HCT116 (cell line): ENCODE results near the gene NCOR1. TPM values are rescaled to one million over a fixed set of nuclear protein-coding genes. Genes with fewer than 3 reads are reported as not detected.
A peak's percentile ranks its signal among the peaks of the same experiment; 100 is the strongest.

ENCODE experiments used
- ATAC-seq: fragments of 200-7000 bp; cut with Tn5 transposase; 2 replicates; pipeline ENCODE4 v1.9.1; 2020; ENCODE audit warnings: mild to moderate bottlenecking, moderate library complexity
- BruUV-seq: library from RNA; stranded (reverse); fragments of 400-500 nt; replicated peaks from 2 replicates; lab custom pipeline; 2021; lab: Mats Ljungman, UMichigan
- CTCF ChIA-PET: fragments of 300-600 bp; sonication (Branson Sonifier 250); formaldehyde crosslinking; loops from one replicate; lab custom pipeline; 2021; ENCODE audit warnings: antibody characterized with exemption; lab: Charles Lee
- POLR2A ChIA-PET: fragments of 300-600, 350-600 bp; sonication (Branson Sonifier 250); formaldehyde crosslinking; loops from one replicate; lab custom pipeline; 2021; ENCODE audit warnings: antibody characterized with exemption; lab: Charles Lee
- RAD21 ChIA-PET, 2 experiments: fragments of 300-600 bp; sonication (Branson Sonifier 250); formaldehyde crosslinking; loops; one replicate each; lab custom pipeline; 2023; ENCODE audit warnings: low total read pairs in 2 of 2; ENCODE audit not compliant: uncharacterized antibody in 2 of 2, unreplicated experiment in 2 of 2, low non-redundant PET in 1 of 2; lab: Charles Lee
- DNase-seq: peaks from one replicate; pipeline ENCODE4 v3.0.0-alpha.2; 2010; ENCODE audit warnings: low read depth, low spot score
- H2AFZ ChIP-seq: fragments of 200-600 bp; shearing (Covaris generic), sonication (generic); 2 replicates; pipeline ENCODE4 v1.6.1; 2017; ENCODE audit warnings: low read depth, mixed run types, mixed read lengths, antibody characterized with exemption, low read length; ENCODE audit not compliant: poor library complexity, severe bottlenecking
- H3K27ac ChIP-seq: 2 replicates; pipeline ENCODE4 v1.5.1; 2012; ENCODE audit warnings: low read depth, low read length
- H3K27me3 ChIP-seq: fragments of 200-600 bp; sonication (generic); 2 replicates; pipeline ENCODE4 v1.6.1; 2016; ENCODE audit warnings: mixed run types, low read length, mixed read lengths; ENCODE audit not compliant: insufficient read depth
- H3K36me3 ChIP-seq, 2 experiments: fragments of 200-500 bp in 1 of 2; fragments of 200-600 bp in 1 of 2; sonication (Bioruptor generic) in 1 of 2; sonication (generic) in 1 of 2; 2 replicates each; pipeline versions ENCODE4 v1.5.1 to v1.6.1; 2014 to 2016; ENCODE audit warnings: low read length in 2 of 2, inconsistent platforms in 1 of 2, mixed read lengths in 1 of 2, mixed run types in 1 of 2; ENCODE audit not compliant: insufficient read depth in 2 of 2, control insufficient read depth in 1 of 2
- H3K4me1 ChIP-seq, 2 experiments: fragments of 200-600 bp in 1 of 2; sonication (generic) in 1 of 2; 2 replicates each; pipeline versions ENCODE4 v1.5.1 to v1.6.1; 2012 to 2017; ENCODE audit warnings: low read length in 2 of 2, inconsistent platforms in 1 of 2, mild to moderate bottlenecking in 1 of 2, mixed read lengths in 1 of 2, mixed run types in 1 of 2, moderate library complexity in 1 of 2; ENCODE audit not compliant: insufficient read depth in 2 of 2, control insufficient read depth in 1 of 2
- H3K4me2 ChIP-seq: fragments of 200-600 bp; sonication (generic); 2 replicates; pipeline ENCODE4 v1.6.1; 2017; ENCODE audit warnings: mixed run types, low read length, mixed read lengths
- H3K4me3 ChIP-seq, 2 experiments: fragments of 200-600 bp in 1 of 2; sonication (generic) in 1 of 2; replicated peaks in 1 of 2; 2 replicates each; pipeline ENCODE4 v1.5.1; 2011 to 2016; ENCODE audit warnings: low read length in 2 of 2, control low read depth in 1 of 2, low read depth in 1 of 2, mild to moderate bottlenecking in 1 of 2, mixed read lengths in 1 of 2, mixed run types in 1 of 2
- H3K79me2 ChIP-seq: fragments of 200-600 bp; sonication (generic); 2 replicates; pipeline ENCODE4 v1.6.1; 2017; ENCODE audit warnings: mild to moderate bottlenecking, mixed run types, low read length, moderate library complexity, mixed read lengths; ENCODE audit not compliant: insufficient read depth
- H3K9ac ChIP-seq: fragments of 200-600 bp; sonication (generic); 2 replicates; pipeline ENCODE4 v1.6.1; 2016; ENCODE audit warnings: low read length, mixed read lengths
- H3K9me2 ChIP-seq: fragments of 200-600 bp; sonication (generic), shearing (Covaris generic); 2 replicates; pipeline ENCODE4 v1.6.1; 2017; ENCODE audit warnings: mixed run types, mild to moderate bottlenecking, moderate library complexity; ENCODE audit not compliant: insufficient read depth
- H3K9me3 ChIP-seq, 2 experiments: fragments of 200-500 bp in 1 of 2; fragments of 200-600 bp in 1 of 2; sonication (Bioruptor generic) in 1 of 2; sonication (generic) in 1 of 2; 2 replicates each; pipeline ENCODE4 v1.6.1; 2014 to 2017; ENCODE audit warnings: low read length in 2 of 2, mixed read lengths in 2 of 2, inconsistent platforms in 1 of 2, low read depth in 1 of 2, mild to moderate bottlenecking in 1 of 2, mixed run types in 1 of 2, moderate library complexity in 1 of 2; ENCODE audit not compliant: control insufficient read depth in 1 of 2, insufficient read depth in 1 of 2
- H4K20me1 ChIP-seq: fragments of 200-600 bp; sonication (generic), shearing (Covaris generic); 2 replicates; pipeline ENCODE4 v1.6.1; 2017; ENCODE audit warnings: mixed run types, mild to moderate bottlenecking, moderate library complexity; ENCODE audit not compliant: insufficient read depth
- ATF3 ChIP-seq: IDR thresholded peaks from 2 replicates; pipeline ENCODE4 v1.6.1; 2012
- CBX3 ChIP-seq: IDR thresholded peaks from 2 replicates; pipeline ENCODE4 v1.6.1; 2012; ENCODE audit warnings: low read depth
- CTCF ChIP-seq, 3 experiments: fragments of 200-600 bp in 1 of 3; sonication (generic) in 1 of 3; IDR thresholded peaks in 2 of 3; conservative IDR thresholded peaks in 1 of 3; 2 replicates each; pipeline ENCODE4 v1.5.1; 2012 to 2017; ENCODE audit warnings: low read depth in 2 of 3, low read length in 2 of 3, antibody characterized with exemption in 1 of 3, borderline replicate concordance in 1 of 3, control low read depth in 1 of 3, mild to moderate bottlenecking in 1 of 3, mixed read lengths in 1 of 3, mixed run types in 1 of 3, moderate library complexity in 1 of 3; ENCODE audit not compliant: insufficient read depth in 1 of 3
- EGR1 ChIP-seq: IDR thresholded peaks from 2 replicates; pipeline ENCODE4 v1.6.1; 2012; ENCODE audit warnings: low read depth
- ELF1 ChIP-seq: IDR thresholded peaks from 2 replicates; pipeline ENCODE4 v1.6.1; 2012; ENCODE audit warnings: low read depth, borderline replicate concordance
- EZH2 ChIP-seq: fragments of 200-600 bp; sonication (generic); IDR thresholded peaks from 2 replicates; pipeline ENCODE4 v1.6.1; 2017; ENCODE audit warnings: antibody characterized with exemption, mixed run types
- EZH2phosphoT487 ChIP-seq: fragments of 200-600 bp; IDR thresholded peaks from 2 replicates; pipeline ENCODE4 v1.6.1; 2018; ENCODE audit warnings: antibody characterized with exemption, borderline replicate concordance
- JUND ChIP-seq: IDR thresholded peaks from 2 replicates; pipeline ENCODE4 v1.6.1; 2012
- MAX ChIP-seq: IDR thresholded peaks from 2 replicates; pipeline ENCODE4 v1.6.1; 2012
- POLR2A ChIP-seq: IDR thresholded peaks from 2 replicates; pipeline ENCODE4 v1.7.0; 2011; ENCODE audit warnings: borderline replicate concordance; ENCODE audit not compliant: insufficient read depth, insufficient read length; ENCODE audit errors: extremely low read depth
- POLR2AphosphoS5 ChIP-seq: IDR thresholded peaks from 2 replicates; pipeline ENCODE4 v1.6.1; 2011; ENCODE audit warnings: mild to moderate bottlenecking, low read depth, low read length, moderate library complexity
- RAD21 ChIP-seq: IDR thresholded peaks from 2 replicates; pipeline ENCODE4 v1.6.1; 2012; ENCODE audit warnings: low read depth, mild to moderate bottlenecking
- REST ChIP-seq: IDR thresholded peaks from 2 replicates; pipeline ENCODE4 v1.6.1; 2012; ENCODE audit warnings: low read depth
- SIN3A ChIP-seq: IDR thresholded peaks from 2 replicates; pipeline ENCODE4 v1.6.1; 2012; ENCODE audit warnings: low read depth
- SP1 ChIP-seq: IDR thresholded peaks from 2 replicates; pipeline ENCODE4 v1.6.1; 2012; ENCODE audit warnings: low read depth
- TCF7L2 ChIP-seq: IDR thresholded peaks from 2 replicates; pipeline ENCODE4 v1.7.0; 2011; ENCODE audit warnings: borderline replicate concordance, inconsistent platforms; ENCODE audit not compliant: insufficient read depth, insufficient read length; ENCODE audit errors: extremely low read depth
- ZBTB33 ChIP-seq: IDR thresholded peaks from 2 replicates; pipeline ENCODE4 v1.6.1; 2011; ENCODE audit warnings: mild to moderate bottlenecking, low read length, moderate library complexity; ENCODE audit not compliant: insufficient replicate concordance; ENCODE audit errors: extremely low read depth
- intact Hi-C: fragments of 100-400 bp; cut with micrococcal nuclease; formaldehyde crosslinking; loops from 2 replicates; pipeline ENCODE4 v1.10.0; 2022
- total RNA-seq: library from RNA; stranded (reverse); gene quantifications from one replicate; pipeline ENCODE4 v1.2.1, GENCODE V29; 2021; ENCODE audit not compliant: unreplicated experiment

Gene NCOR1
- total RNA-seq, 1 experiment from 2014 or later: 43.7 TPM

- H3K9ac ChIP-seq: no peak overlapping the region
- no peaks in the 10 kb centered on the region for H3K9me2 ChIP-seq
- ChIA-PET POLR2A (no interaction called here), RAD21 (no interaction called here), CTCF (no interaction called here)
- H3K27me3 ChIP-seq: no peaks in the 10 kb centered on the region
- intact Hi-C loops: no loop called here
- H3K4me1 ChIP-seq: peaks cover 0 to 14% of the 10 kb centered on the region in 2 experiments; a peak in 2 of 4 replicates
- TF ChIP-seq EZH2phosphoT487 (no peak), SIN3A (no peak), ZBTB33 (no peak), ATF3 (no peak), MAX (no peak), REST (no peak), ELF1 (no peak), POLR2A (no peak), EGR1 (no peak), CBX3 (no peak), SP1 (no peak), RAD21 (no peak), EZH2 (no peak), TCF7L2 (no peak), CTCF (IDR thresholded peaks at IDR 0.05 in 2 of 3, conservative IDR thresholded peaks at IDR 0.05 in 1 of 3; ENCODE audit: borderline replicate concordance in 1 of 3, insufficient read depth in 1 of 3, low read depth in 2 of 3, low read length in 2 of 3) (no peak), POLR2AphosphoS5 (no peak), JUND (no peak)
- peaks cover 13% of the 10 kb centered on the region for H3K79me2 ChIP-seq
- DNase-seq (no peak), ATAC-seq (no peak)
- no peaks in the 10 kb centered on the region for H3K9me3 ChIP-seq
- TSS peak; percentile 22 for BruUV-seq
- H2AFZ ChIP-seq: no peak overlapping the region
- H3K27ac ChIP-seq: no peak overlapping the region
- H3K4me2 ChIP-seq: no peak overlapping the region
- no peaks in the 10 kb centered on the region for H4K20me1 ChIP-seq
- no peaks in the 10 kb centered on the region for H3K36me3 ChIP-seq
- H3K4me3 ChIP-seq: no peak overlapping the region
These were observed 26.6 kb upstream of the NCOR1 start for GRCh38 chr17:16241906-16242399.
